Measurements from ENCODE around the gene ZNF385B.

Gene ZNF385B

GRCh38 chr2:179622112-179622511, 239.3 kb downstream of the ZNF385B start:
- no peak for DNase-seq

GRCh38 chr2:179619947-179620467, 241.4 kb downstream of the ZNF385B start:
- DNase-seq = no peak

GRCh38 chr2:179614121-179614520, 247.3 kb downstream of the ZNF385B start:
- no peak for DNase-seq

GRCh38 chr2:179613701-179614100, 247.7 kb downstream of the ZNF385B start:
- DNase-seq = no peak

GRCh38 chr2:179613299-179613651, 248.1 kb downstream of the ZNF385B start:
- no peak for DNase-seq

- DNase-seq = no peak
Observed at GRCh38 chr2:179612591-179613298, 248.7 kb downstream of the ZNF385B start.

GRCh38 chr2:179612108-179612507, 249.3 kb downstream of the ZNF385B start:
- DNase-seq = no peak

- no peak for DNase-seq
Observed at GRCh38 chr2:179606141-179606540, 255.3 kb downstream of the ZNF385B start.

- DNase-seq = no peak
Observed at GRCh38 chr2:179605341-179605740, 256.1 kb downstream of the ZNF385B start.

- DNase-seq = no peak
Observed at GRCh38 chr2:179604598-179604997, 256.8 kb downstream of the ZNF385B start.

- no peak for DNase-seq
Observed at GRCh38 chr2:179602452-179602851, 259.0 kb downstream of the ZNF385B start.

- DNase-seq = no peak
Observed at GRCh38 chr2:179596018-179596417, 265.4 kb downstream of the ZNF385B start.

- no peak for DNase-seq
Observed at GRCh38 chr2:179595284-179595683, 266.1 kb downstream of the ZNF385B start.

- DNase-seq = no peak
Observed at GRCh38 chr2:179594268-179595112, 266.9 kb downstream of the ZNF385B start.

GRCh38 chr2:179593323-179593722, 268.1 kb downstream of the ZNF385B start:
- DNase-seq = no peak

- DNase-seq = no peak
Observed at GRCh38 chr2:179592167-179592936, 269.1 kb downstream of the ZNF385B start.

- no peak for DNase-seq
Observed at GRCh38 chr2:179591690-179592089, 269.7 kb downstream of the ZNF385B start.

- no peak for DNase-seq
Observed at GRCh38 chr2:179588486-179589145, 272.8 kb downstream of the ZNF385B start.

- DNase-seq = no peak
Observed at GRCh38 chr2:179584760-179585159, 276.7 kb downstream of the ZNF385B start.

- DNase-seq = no peak
Observed at GRCh38 chr2:179581605-179582004, 279.8 kb downstream of the ZNF385B start.

GRCh38 chr2:179580378-179581146, 280.9 kb downstream of the ZNF385B start:
- no peak for DNase-seq

GRCh38 chr2:179579800-179580199, 281.6 kb downstream of the ZNF385B start:
- DNase-seq = no peak
